Bone marrow (tissue), 2 donors: Measurements from ENCODE around the gene TLE1.
"Not testable (repeated sequence)": the region's sequence is repeated elsewhere in the genome, so short reads cannot be mapped to it uniquely, and the experiment has no call there.

ENCODE experiments used
- DNase-seq, 2 donors: peaks; one replicate each; lab custom pipeline; 2025; lab: John Stamatoyannopoulos, UW

The TLE1 gene

GRCh38 chr9:81599837-81600236 is 89.5 kb downstream of the TLE1 start:
- no peak for DNase-seq

GRCh38 chr9:81598811-81599210 is 90.5 kb downstream of the TLE1 start:
- no peak for DNase-seq

GRCh38 chr9:81598123-81598497 is 91.2 kb downstream of the TLE1 start:
- DNase-seq = no peak

- no peak for DNase-seq
Observed at GRCh38 chr9:81597419-81598122, 91.8 kb downstream of the TLE1 start.

GRCh38 chr9:81596679-81597418 is 92.5 kb downstream of the TLE1 start:
- DNase-seq = no peak

- DNase-seq = no peak
Observed at GRCh38 chr9:81595887-81596543, 93.3 kb downstream of the TLE1 start.

- DNase-seq = not testable (repeated sequence)
Observed at GRCh38 chr9:81595293-81595692, 94.1 kb downstream of the TLE1 start.

- DNase-seq = no peak
Observed at GRCh38 chr9:81594415-81594814, 94.9 kb downstream of the TLE1 start.

GRCh38 chr9:81592887-81593266 is 96.5 kb downstream of the TLE1 start:
- no peak for DNase-seq

- no peak for DNase-seq
Observed at GRCh38 chr9:81591791-81592190, 97.6 kb downstream of the TLE1 start.

- DNase-seq = no peak
Observed at GRCh38 chr9:81590688-81591087, 98.7 kb downstream of the TLE1 start.

- no peak for DNase-seq
Observed at GRCh38 chr9:81589819-81590218, 99.5 kb downstream of the TLE1 start.

- no peak for DNase-seq
Observed at GRCh38 chr9:81589392-81589791, 100.0 kb downstream of the TLE1 start.

GRCh38 chr9:81588148-81588871 is 101.0 kb downstream of the TLE1 start:
- no peak for DNase-seq

- no peak for DNase-seq
Observed at GRCh38 chr9:81586786-81587185, 102.6 kb downstream of the TLE1 start.

- no peak for DNase-seq
Observed at GRCh38 chr9:81585191-81585763, 104.1 kb downstream of the TLE1 start.

- no peak for DNase-seq
Observed at GRCh38 chr9:81584099-81584498, 105.2 kb downstream of the TLE1 start.

- no peak for DNase-seq
Observed at GRCh38 chr9:81581986-81582385, 107.4 kb downstream of the TLE1 start.

GRCh38 chr9:81579381-81579780 is 110.0 kb downstream of the TLE1 start:
- DNase-seq = no peak

GRCh38 chr9:81578606-81579005 is 110.7 kb downstream of the TLE1 start:
- DNase-seq = no peak

GRCh38 chr9:81575956-81576355 is 113.4 kb downstream of the TLE1 start:
- no peak for DNase-seq

GRCh38 chr9:81574405-81574804 is 114.9 kb downstream of the TLE1 start:
- DNase-seq = no peak
